H1 (cell line): ENCODE data around the gene ROR1. TPM values are rescaled to one million over a fixed set of nuclear protein-coding genes. Genes with fewer than 3 reads are reported as not detected.

ENCODE experiments used
- CTCF ChIP-seq, 3 experiments: IDR thresholded peaks; 1 replicate in 2 of 3; 2 replicates in 1 of 3; pipeline versions ENCODE4 v1.5.1 to v1.6.1; 2011; ENCODE audit warnings: low read length in 3 of 3, mild to moderate bottlenecking in 3 of 3, inconsistent platforms in 2 of 3, low read depth in 1 of 3, moderate library complexity in 1 of 3; ENCODE audit not compliant: insufficient read depth in 1 of 3; ENCODE audit errors: control extremely low read depth in 1 of 3
- SP4 ChIP-seq: IDR thresholded peaks from 2 replicates; pipeline ENCODE4 v1.6.1; 2012; ENCODE audit warnings: low read length, inconsistent platforms
- polyA plus RNA-seq, 7 experiments: library from polyadenylated mRNA; depleted of rRNA in 3 of 7; stranded (reverse) in 5 of 7; unstranded in 2 of 7; fragments of >200 nt in 5 of 7; fragments of 200-250 nt in 2 of 7; gene quantifications; 1 replicate in 5 of 7; 2 replicates in 1 of 7; 4 replicates in 1 of 7; pipeline versions ENCODE4 v1.2.1 to v1.2.3, GENCODE V29; 2011 to 2013; ENCODE audit warnings: missing spikeins in 2 of 7, mixed read lengths in 2 of 7
- total RNA-seq: library from RNA; stranded (reverse); fragmentation: NEBNext Ultra II Directional; extraction: Animal tissue kit (Norgen Biotek cat#: 25700); gene quantifications from 2 replicates; pipeline ENCODE4 v1.2.1, GENCODE V29; 2021

Gene ROR1
- total and polyA plus RNA-seq, 2 of the 8 experiments (the other 6 are each of a cell fraction or from before 2014, with no cell fraction given): 33.6 to 73.6 TPM

DNA sequence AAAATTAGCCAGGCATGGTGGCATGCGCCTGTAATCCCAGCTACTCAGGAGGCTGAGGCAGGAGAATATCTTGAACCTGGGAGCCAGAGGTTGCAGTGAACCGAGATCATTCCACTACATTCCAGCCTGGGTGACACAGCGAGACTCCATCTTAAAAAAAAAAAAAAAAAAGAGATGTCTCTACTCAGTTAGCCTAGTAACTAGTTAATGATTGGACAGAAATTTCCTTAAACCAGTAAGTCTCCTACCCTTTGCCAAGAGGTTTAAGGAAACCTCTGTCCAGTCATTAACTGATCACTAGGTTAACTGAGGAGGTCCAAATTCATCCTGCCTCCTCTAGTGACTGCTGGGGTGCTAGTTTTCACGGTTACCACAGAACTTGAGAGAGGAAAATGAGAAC, 285.7 kb downstream of the ROR1 start (continued):
- TF ChIP-seq SP4: no peak
- no peak for TF ChIP-seq CTCF (IDR thresholded peaks at IDR 0.05; ENCODE audit: control extremely low read depth in 1 of 3, insufficient read depth in 1 of 3, low read depth in 1 of 3, low read length in 3 of 3)
